ENCODE measurements around the gene FAM89B. TPM values are rescaled to one million over a fixed set of nuclear protein-coding genes. Genes with fewer than 3 reads are reported as not detected.

The FAM89B gene
- polyA plus RNA-seq, 1 experiment = 28.8 TPM

DNA sequence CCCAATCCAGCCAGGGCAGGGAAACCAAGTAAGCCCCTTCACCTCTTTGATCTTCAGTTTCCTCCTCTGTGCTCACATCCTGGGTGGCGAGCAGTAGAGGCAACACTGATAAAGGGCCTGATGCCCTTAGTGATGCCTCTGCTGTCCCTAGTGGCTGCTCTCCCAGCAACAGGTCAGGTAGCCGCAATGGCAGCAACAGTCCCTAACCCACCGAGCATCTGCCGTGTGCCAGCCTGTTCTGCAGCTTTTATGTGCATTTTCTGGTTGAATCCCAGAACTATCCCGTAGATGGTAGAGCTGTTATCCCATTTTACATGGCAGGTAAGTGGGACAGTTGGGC, 42.2 kb upstream of the FAM89B start:
- TF ChIP-seq, protein P1, sequence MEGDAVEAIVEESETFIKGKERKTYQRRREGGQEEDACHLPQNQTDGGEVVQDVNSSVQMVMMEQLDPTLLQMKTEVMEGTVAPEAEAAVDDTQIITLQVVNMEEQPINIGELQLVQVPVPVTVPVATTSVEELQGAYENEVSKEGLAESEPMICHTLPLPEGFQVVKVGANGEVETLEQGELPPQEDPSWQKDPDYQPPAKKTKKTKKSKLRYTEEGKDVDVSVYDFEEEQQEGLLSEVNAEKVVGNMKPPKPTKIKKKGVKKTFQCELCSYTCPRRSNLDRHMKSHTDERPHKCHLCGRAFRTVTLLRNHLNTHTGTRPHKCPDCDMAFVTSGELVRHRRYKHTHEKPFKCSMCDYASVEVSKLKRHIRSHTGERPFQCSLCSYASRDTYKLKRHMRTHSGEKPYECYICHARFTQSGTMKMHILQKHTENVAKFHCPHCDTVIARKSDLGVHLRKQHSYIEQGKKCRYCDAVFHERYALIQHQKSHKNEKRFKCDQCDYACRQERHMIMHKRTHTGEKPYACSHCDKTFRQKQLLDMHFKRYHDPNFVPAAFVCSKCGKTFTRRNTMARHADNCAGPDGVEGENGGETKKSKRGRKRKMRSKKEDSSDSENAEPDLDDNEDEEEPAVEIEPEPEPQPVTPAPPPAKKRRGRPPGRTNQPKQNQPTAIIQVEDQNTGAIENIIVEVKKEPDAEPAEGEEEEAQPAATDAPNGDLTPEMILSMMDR (IDR thresholded peaks at IDR 0.05; ENCODE audit: low read depth, low read length) = peak; percentile 36
- H3K27ac ChIP-seq (ENCODE audit: low read depth, low read length) = no peak overlapping the region
- no peaks in the 10 kb centered on the region for H3K9me3 ChIP-seq (ENCODE audit: control insufficient read depth, insufficient read depth, low read length)
- H3K4me3 ChIP-seq (ENCODE audit: low read depth, low read length) = no peak overlapping the region
- H3K27me3 ChIP-seq (ENCODE audit: control insufficient read depth, insufficient read depth, low read length) = no peaks in the 10 kb centered on the region
- ChIA-PET POLR2A (interaction anchor here (0.6 kb wide), 1 partner anchor 161 kb away, joined by 3 read pairs; no protein-coding TSS in a partner anchor), CTCF (interaction anchor here (1.6 to 1.8 kb wide), 2 partner anchors 11 to 64 kb away, joined by 5 to 11 read pairs; no protein-coding TSS in a partner anchor)
- DNase-seq (ENCODE audit: low read depth, low spot score) = no peak

DNA sequence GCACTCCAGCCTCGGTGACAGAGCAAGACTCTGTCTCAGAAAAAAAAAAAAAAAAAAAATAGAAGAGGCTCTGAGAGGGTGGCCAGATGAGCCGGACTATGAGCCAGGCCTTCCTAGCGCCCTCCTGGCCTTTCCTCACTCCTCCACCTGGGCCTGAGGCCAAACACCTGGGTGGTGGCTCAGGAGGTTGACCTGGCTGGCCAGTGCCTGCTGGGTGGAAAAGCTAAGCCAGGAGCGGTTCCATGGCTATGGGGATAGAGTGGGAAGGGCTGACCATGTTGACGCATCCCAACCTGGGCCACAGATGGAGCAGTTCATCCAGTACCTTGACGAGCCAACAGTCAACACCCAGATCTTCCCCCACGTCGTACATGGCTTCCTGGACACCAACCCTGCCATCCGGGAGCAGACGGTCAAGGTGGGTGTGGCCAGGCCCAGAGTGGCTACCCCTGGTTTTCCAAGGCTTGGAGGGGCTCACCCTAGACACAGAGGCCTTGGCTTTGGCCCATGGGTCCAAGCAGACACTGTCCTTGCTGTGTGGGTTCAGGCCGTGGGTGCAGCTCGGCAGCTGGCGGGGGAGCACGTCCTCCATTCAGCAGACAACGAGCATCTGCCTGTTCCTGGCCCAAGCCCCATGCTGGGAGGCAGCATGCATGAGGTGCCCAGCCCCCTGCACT, 39.8 kb upstream of the FAM89B start:
- Histone ChIP-seq H3K4me3 (ENCODE audit: low read depth, low read length) (no peak overlapping the region), H3K9me3 (ENCODE audit: control insufficient read depth, insufficient read depth, low read length) (no peaks in the 10 kb centered on the region), H3K27me3 (ENCODE audit: control insufficient read depth, insufficient read depth, low read length) (no peaks in the 10 kb centered on the region), H3K27ac (ENCODE audit: low read depth, low read length) (no peak overlapping the region)
- ChIA-PET CTCF (no interaction called here), POLR2A (interaction anchor here (2.0 kb wide), 1 partner anchor 8 kb away, joined by 6 read pairs; the partner anchor contains the start of gene SCYL1)
- no peak for DNase-seq (ENCODE audit: low read depth, low spot score)
- TF ChIP-seq, protein P1 (IDR thresholded peaks at IDR 0.05; ENCODE audit: low read depth, low read length) = no peak

DNA sequence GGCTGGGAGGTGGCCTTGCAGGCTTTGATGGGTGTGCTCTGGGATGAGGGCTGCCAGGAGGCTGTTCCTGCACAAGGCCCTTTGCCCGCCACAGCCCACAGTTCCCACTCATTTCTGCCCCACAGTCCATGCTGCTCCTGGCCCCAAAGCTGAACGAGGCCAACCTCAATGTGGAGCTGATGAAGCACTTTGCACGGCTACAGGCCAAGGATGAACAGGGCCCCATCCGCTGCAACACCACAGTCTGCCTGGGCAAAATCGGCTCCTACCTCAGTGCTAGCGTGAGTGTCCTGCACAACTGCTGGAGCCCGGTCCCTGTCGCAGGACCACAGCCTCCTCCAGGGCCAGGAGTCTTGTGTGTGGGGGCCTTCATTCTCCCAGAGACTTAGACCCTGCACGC, 37.2 kb upstream of the FAM89B start:
- DNase-seq (ENCODE audit: low read depth, low spot score) = no peak
- Histone ChIP-seq H3K9me3 (ENCODE audit: control insufficient read depth, insufficient read depth, low read length) (peaks cover 5% of the 10 kb centered on the region; the same call in 1 of the 2 replicates), H3K27me3 (ENCODE audit: control insufficient read depth, insufficient read depth, low read length) (no peaks in the 10 kb centered on the region), H3K4me3 (ENCODE audit: low read depth, low read length) (no peak overlapping the region), H3K27ac (ENCODE audit: low read depth, low read length) (no peak overlapping the region)
- ChIA-PET POLR2A (interaction anchor here (0.8 kb wide), 1 partner anchor 27 kb away, joined by 3 read pairs; no protein-coding TSS in a partner anchor), CTCF (interaction anchor here (0.6 kb wide), 1 partner anchor 103 kb away, joined by 3 read pairs; the partner anchor contains the start of gene SIPA1)
- TF ChIP-seq, protein P1 (IDR thresholded peaks at IDR 0.05; ENCODE audit: low read depth, low read length) = no peak

DNA sequence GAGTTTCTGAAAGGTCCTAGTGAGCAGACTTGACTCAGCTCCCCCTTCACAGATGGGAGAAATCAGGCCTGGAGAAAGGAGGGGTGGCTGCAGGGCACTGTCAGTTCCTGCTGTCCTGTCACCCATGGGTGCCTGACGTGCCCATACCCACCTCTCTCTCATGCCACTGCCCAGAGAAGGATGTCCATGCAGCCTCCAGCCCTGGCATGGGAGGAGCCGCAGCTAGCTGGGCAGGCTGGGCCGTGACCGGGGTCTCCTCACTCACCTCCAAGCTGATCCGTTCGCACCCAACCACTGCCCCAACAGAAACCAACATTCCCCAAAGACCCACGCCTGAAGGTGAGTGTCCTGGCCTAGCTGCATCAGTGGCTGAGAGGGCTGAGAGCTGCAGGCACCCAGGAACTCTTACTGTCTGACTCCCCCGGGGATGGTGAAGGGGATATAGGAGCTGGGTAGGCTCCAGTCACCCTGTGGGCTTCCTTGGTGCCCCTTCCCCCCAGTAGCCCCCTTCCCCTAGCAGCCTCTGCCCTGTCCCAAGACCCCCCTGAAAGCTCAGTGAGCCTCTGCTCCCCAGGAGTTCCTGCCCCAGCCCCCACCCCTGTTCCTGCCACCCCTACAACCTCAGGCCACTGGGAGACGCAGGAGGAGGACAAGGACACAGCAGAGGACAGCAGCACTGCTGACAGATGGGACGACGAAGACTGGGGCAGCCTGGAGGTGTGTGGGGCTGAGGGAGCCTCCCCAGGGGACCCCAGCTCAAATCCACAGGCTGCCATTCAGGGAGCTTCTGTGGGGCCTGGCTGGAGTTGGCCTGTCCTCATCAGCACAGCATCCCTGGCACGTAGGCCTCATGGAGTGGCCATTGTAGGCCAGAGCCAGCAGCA, 35.7 kb upstream of the FAM89B start:
- no peak overlapping the region for H3K4me3 ChIP-seq (ENCODE audit: low read depth, low read length)
- POLR2A ChIA-PET = interaction anchor here (0.6 to 1.0 kb wide), 5 partner anchors 12 to 82 kb away, joined by 3 to 7 read pairs (median 4); partner anchors contain the start of genes FAM89B, PCNX3 and SCYL1
- no peak for DNase-seq (ENCODE audit: low read depth, low spot score)
- no peaks in the 10 kb centered on the region for H3K27me3 ChIP-seq (ENCODE audit: control insufficient read depth, insufficient read depth, low read length)
- H3K27ac ChIP-seq (ENCODE audit: low read depth, low read length) = no peak overlapping the region
- H3K9me3 ChIP-seq (ENCODE audit: control insufficient read depth, insufficient read depth, low read length) = peaks cover 5% of the 10 kb centered on the region; the same call in 1 of the 2 replicates
- CTCF ChIA-PET = interaction anchor here (1.3 kb wide), 1 partner anchor 57 kb away, joined by 4 read pairs; no protein-coding TSS in a partner anchor
- TF ChIP-seq, protein P1 (IDR thresholded peaks at IDR 0.05; ENCODE audit: low read depth, low read length) = no peak
